RKO (cell line): ENCODE results near the gene TGFBR3.

Experiments used
- DNase-seq: peaks from one replicate; pipeline ENCODE4 v3.0.0-alpha.2; 2016; ENCODE audit warnings: low spot score

TGFBR3 gene

GRCh38 chr1:91635763-91636162 is 250.2 kb downstream of the TGFBR3 start:
- DNase-seq: no peak

GRCh38 chr1:91633438-91633837 is 252.5 kb downstream of the TGFBR3 start:
- DNase-seq: no peak

GRCh38 chr1:91631718-91632330 is 254.1 kb downstream of the TGFBR3 start:
- no peak for DNase-seq

- DNase-seq: no peak
Measured at GRCh38 chr1:91630803-91631202, 255.1 kb downstream of the TGFBR3 start.
